PFSK-1 (cell line): ENCODE data around the gene CCSER2.

Experiments
- FOXP2 ChIP-seq: optimal IDR thresholded peaks from 2 replicates; pipeline ENCODE3; 2011; ENCODE audit warnings: borderline replicate concordance, control low read depth, inconsistent platforms; ENCODE audit not compliant: insufficient read depth; ENCODE audit errors: extremely low read length, extremely low read depth
- POLR2AphosphoS5 ChIP-seq: IDR thresholded peaks from 2 replicates; pipeline ENCODE4 v1.6.1; 2012; ENCODE audit warnings: low read depth, mild to moderate bottlenecking, control low read depth, low read length, moderate library complexity
- REST ChIP-seq, 2 experiments: IDR thresholded peaks; 2 replicates each; pipeline versions ENCODE4 v1.6.1 to v1.8.0; 2011 to 2012; ENCODE audit warnings: low read depth in 2 of 2, low read length in 2 of 2, control low read depth in 1 of 2, inconsistent platforms in 1 of 2, mild to moderate bottlenecking in 1 of 2, moderate library complexity in 1 of 2; ENCODE audit not compliant: insufficient read depth in 1 of 2
- SIN3A ChIP-seq: IDR thresholded peaks from 2 replicates; pipeline ENCODE4 v1.6.1; 2012; ENCODE audit warnings: mild to moderate bottlenecking, low read length, moderate library complexity, borderline replicate concordance; ENCODE audit not compliant: insufficient read depth
- TAF1 ChIP-seq: IDR thresholded peaks from 2 replicates; pipeline ENCODE4 v1.6.1; 2012; ENCODE audit warnings: low read length, control low read depth, borderline replicate concordance; ENCODE audit not compliant: insufficient read depth

The CCSER2 gene

GRCh38 chr10:84521468-84521867 lies 193.1 kb downstream of the CCSER2 start:
- TF ChIP-seq SIN3A (no peak), FOXP2 (no peak), TAF1 (no peak), POLR2AphosphoS5 (no peak), REST (IDR thresholded peaks at IDR 0.05; ENCODE audit: insufficient read depth in 1 of 2, low read depth in 2 of 2, low read length in 2 of 2) (no peak)

- TF ChIP-seq FOXP2 (no peak), TAF1 (no peak), REST (IDR thresholded peaks at IDR 0.05; ENCODE audit: insufficient read depth in 1 of 2, low read depth in 2 of 2, low read length in 2 of 2) (no peak), SIN3A (no peak), POLR2AphosphoS5 (no peak)
Observed at GRCh38 chr10:84522612-84523462, 194.4 kb downstream of the CCSER2 start.

- TF ChIP-seq FOXP2 (no peak), SIN3A (no peak), POLR2AphosphoS5 (no peak), TAF1 (no peak), REST (IDR thresholded peaks at IDR 0.05; ENCODE audit: insufficient read depth in 1 of 2, low read depth in 2 of 2, low read length in 2 of 2) (no peak)
Observed at GRCh38 chr10:84523526-84523925, 195.1 kb downstream of the CCSER2 start.

GRCh38 chr10:84524435-84524834 lies 196.0 kb downstream of the CCSER2 start:
- TF ChIP-seq POLR2AphosphoS5 (no peak), TAF1 (no peak), SIN3A (no peak), FOXP2 (no peak), REST (IDR thresholded peaks at IDR 0.05; ENCODE audit: insufficient read depth in 1 of 2, low read depth in 2 of 2, low read length in 2 of 2) (no peak)
